Globus pallidus (tissue), 1 donor: ENCODE measurements around the gene TRIM66.
A peak's percentile ranks its signal among the peaks of the same experiment; 100 is the strongest.

Experiments
- DNase-seq: peaks from one replicate; pipeline ENCODE4 v3.0.0-alpha.2; 2015; ENCODE audit warnings: low spot score

TRIM66 gene

DNA sequence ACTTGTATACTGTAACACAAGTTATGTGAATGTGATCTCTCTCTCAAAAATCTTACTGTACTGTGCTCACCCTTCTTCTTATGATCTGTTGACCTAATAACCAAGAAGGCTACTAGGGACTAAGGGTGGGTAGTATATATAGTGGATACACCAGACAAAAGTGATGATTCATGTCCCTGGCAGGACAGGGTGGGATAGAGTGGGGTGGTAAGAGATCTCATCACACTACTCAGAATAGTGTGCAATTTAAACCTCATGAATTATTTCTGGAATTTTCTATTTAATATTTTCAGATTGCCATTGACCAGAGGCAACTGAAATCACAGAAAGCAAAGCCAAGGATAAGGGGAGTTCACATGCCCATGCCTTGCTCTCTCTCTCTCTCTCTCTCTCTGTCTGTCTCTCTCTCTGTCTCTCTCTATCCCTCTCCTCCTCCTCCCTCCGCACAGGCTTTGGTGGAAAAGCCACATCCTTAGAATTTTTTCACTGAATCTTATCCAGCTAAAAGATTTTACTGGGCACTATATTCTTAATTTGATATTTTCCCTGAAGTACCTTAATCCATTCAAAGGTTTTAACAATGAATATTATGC is 76.4 kb downstream of the TRIM66 start:
- DNase-seq = no peak

DNA sequence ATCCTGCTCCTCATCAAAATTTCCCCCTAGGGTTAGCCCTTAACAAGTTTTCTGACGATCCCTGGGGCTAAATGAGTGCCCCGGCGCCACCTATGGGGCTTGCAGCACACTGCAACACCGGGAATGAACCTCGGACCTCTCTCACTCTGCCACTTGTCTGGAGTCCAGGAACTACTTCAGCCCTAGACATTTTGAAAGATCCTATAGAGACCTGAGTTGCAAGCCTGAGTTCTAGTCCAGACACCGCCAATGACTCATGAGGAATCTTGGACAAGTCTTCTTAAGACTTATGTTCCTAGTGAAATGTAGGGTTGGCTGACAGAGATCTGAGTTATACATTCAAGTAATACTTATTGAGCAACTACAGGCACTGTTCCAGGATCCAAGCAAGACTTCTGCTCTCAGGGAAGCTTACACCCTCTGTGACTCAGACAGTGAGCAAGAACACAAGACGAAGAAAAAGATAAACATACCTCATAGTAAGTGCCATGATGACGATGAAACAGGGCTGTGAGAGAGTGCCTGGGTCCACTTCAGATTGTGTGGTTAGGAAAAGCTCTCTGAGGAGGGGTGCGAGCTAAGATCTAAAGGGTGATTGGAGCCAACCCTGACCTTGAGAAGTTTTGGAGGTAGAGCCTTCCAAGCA is 78.3 kb downstream of the TRIM66 start:
- no peak for DNase-seq

- DNase-seq = no peak
These were observed 78.8 kb downstream of the TRIM66 start for GRCh38 chr11:8603696-8604077.

DNA sequence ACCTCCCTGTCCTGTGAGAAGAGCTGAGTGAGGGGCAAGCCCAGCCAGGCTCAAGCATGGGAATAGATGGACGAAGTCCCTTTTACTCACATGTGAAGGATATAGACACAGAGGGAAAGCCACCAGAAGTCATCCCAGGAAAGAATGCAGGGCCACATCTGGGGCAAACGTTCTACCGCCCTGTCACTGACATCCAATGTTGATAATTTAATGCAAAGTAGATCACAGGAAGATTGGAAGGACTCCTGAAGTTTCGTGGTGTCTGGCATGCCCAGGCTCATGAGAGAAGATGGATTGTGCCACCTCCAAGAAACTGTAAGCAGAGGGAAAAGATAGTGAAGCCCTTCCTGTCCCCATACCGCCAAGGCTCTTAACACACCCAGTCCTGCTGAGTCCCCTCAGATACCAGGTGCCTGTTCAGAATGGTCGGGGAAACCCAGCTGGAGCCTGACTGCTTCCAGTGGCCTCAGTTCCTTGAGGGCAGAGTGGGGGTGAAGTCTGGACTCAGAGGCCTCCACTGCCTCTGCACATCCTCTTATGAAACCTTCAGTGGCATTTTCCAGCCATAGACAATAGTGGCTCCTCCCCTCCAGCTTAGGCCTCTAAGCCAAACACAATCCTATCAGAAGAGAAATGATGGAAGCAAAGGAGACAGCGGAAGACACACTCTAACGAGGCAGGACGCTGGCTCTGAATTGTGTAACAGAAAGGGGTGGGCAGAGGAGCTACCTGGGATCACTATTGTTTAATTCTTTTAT is 80.9 kb downstream of the TRIM66 start:
- DNase-seq = no peak

DNA sequence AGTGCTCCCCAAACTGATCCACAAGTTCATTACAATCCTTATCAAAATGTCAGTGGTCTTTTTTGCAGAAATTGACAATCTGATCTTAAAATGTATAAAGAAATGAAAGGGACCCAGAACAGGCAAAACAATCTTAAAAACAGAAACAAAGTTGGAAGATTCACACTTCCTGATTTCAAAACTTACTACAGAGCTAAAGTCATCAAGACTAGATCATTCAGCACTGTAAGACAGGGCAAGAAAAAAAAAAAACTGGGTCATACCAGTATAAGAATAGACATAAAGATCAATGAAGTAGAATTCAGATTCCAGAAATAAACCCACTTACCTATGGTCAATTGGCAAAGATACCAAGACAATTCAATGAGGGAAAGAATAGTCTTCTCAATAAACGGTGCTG is 84.0 kb downstream of the TRIM66 start:
- DNase-seq = no peak

DNA sequence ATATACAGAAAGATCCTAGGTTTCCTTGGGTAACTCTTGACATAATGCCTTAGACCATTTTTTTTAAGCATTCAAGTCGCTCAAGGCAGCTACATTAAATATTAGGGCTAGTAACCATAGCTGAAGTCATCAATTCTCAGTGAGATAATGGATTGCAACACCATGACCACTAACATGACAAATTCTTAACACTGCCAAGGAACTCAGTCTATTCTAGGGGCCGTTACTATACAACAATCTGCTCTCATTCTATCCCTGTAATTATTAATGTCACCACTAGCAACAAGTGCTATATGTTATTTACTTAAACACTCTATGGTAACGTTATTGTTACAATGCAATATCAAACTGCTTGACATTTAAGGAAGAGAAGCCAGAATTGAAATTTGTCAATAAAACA is 85.3 kb downstream of the TRIM66 start:
- no peak for DNase-seq

DNA sequence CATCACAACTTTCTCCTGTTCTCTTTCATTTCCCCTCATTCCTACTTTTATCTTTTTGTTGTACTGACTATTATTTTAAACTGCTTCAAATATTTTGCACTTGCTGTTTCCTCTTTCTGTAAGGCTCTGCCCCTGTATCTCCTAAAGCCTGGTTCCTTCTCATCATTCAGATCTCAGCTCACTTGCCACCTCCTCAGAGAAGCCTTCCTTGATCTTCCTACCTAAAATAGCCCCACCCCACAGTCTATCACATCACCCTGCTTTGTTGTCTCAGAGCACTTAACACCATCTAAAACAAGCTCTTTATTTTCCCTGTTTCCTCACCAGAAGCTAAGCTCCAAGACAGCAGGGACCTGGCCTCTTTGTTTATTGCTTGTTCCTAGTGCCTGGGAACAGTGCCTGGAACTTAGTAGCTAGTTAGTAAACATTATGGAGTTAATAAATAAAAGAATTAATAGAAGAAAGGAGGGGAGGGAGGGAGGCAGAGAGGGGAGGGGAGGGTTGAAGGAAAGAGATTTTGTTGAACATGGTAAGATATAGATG is 85.9 kb downstream of the TRIM66 start:
- DNase-seq = no peak

GRCh38 chr11:8593935-8594909 is 88.2 kb downstream of the TRIM66 start, which contains the start of gene STK33:
Gene STK33 (minus strand): TSS chr11:8594228. CDS start chr11:8474905, 119,323 bp downstream.
- no peak for DNase-seq

- no peak for DNase-seq
These were observed 89.0 kb downstream of the TRIM66 start for GRCh38 chr11:8593455-8593854.

DNA sequence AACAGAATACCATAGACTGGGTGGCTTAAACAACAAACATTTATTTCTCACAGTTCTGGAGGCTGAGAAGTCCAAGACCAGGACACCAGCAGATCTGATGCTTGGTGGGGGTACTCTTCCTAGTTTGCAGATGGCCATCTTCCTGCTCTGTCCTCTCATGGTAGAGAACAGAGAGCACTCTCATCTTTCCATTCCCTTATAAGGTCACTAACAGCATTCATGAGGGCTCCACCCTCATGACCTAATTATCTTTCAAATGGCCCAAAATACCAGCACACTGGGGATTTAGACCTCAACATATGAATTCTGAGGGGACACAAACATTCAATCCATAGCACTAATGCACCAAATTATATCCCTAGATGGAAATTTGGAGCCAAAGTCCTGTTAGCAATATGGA is 94.5 kb downstream of the TRIM66 start:
- no peak for DNase-seq

GRCh38 chr11:8586805-8587204 is 95.7 kb downstream of the TRIM66 start:
- DNase-seq = no peak

GRCh38 chr11:8586184-8586583 is 96.3 kb downstream of the TRIM66 start:
- no peak for DNase-seq

GRCh38 chr11:8584511-8584910 is 98.0 kb downstream of the TRIM66 start:
- DNase-seq = no peak

GRCh38 chr11:8584082-8584481 is 98.4 kb downstream of the TRIM66 start:
- no peak for DNase-seq

GRCh38 chr11:8581300-8581699 is 101.2 kb downstream of the TRIM66 start:
- DNase-seq = no peak

- DNase-seq = no peak
These were observed 104.5 kb downstream of the TRIM66 start for GRCh38 chr11:8577791-8578581.

DNA sequence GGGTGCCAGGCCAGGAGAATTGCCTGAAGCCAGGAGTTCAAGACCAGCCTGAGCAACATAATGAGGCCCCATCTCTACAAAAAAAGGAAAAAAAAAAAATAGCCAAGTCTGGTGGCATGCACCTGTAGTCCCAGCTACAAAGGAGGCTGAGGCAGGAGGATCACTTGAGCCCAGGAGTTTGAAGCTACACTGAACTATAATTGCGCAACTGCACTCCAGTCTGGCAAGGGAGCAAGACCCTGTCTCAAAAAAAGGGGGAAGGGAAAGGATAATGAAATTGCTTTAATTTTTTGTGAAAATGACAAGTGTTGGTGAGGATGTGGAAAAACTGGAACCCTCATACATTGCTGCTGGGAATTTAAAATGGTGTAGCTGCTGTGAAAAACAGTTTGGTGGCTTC is 107.7 kb downstream of the TRIM66 start:
- no peak for DNase-seq

DNA sequence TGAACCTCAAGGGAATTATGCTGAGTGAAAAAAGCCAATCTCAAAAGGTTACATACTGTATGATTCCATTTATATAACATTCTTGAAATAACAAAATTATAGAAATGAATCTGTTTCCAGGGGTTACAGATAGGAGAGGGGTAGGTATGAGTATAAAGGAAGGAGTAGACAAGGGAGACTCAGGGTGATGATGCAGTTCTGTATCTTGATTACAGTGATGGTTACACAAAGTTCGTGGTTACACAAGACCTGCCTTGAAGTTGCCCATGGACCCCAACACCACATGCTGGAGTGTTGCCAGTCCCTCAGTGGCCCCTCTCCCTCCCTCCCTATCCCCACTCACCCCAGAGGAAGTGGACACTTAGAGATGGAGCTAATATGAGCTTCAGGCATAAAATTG is 108.7 kb downstream of the TRIM66 start:
- DNase-seq = no peak

DNA sequence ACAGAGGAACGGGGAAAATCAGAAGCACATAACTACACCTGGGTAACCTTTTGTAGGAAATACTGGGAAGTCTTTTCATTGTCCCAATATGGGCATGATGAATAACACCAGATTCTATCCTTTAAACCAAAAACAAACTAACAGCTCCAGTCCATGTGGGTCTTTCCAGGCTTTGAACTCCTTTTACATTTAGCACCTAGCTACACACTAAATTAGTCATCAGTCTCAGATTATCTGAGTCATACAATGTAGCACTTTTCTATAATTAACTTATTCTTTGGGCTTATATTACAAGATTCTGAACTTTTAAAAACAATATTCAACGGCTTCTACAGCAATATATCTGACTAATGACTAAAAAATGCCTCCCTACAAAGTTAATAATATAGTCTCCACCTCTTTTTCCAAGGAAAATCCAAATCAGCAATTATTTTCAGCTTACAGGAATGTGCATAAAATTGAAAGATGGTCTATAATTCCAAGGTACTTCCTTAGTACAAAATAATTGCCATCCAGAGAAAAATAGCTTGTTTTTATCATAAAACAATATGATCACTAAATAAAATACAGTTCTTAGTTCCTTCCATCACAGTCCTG is 114.8 kb downstream of the TRIM66 start:
- DNase-seq = no peak

- peak; percentile 38 for DNase-seq
These were observed 115.8 kb downstream of the TRIM66 start for GRCh38 chr11:8566613-8567210.
